HCT116 (cell line): ENCODE data around the gene ZNF154.

Source experiments
- CTCF ChIP-seq, 3 experiments: fragments of 200-600 bp in 1 of 3; sonication (generic) in 1 of 3; IDR thresholded peaks in 2 of 3; conservative IDR thresholded peaks in 1 of 3; 2 replicates each; pipeline ENCODE4 v1.5.1; 2012 to 2017; ENCODE audit warnings: low read depth in 2 of 3, low read length in 2 of 3, antibody characterized with exemption in 1 of 3, borderline replicate concordance in 1 of 3, control low read depth in 1 of 3, mild to moderate bottlenecking in 1 of 3, mixed read lengths in 1 of 3, mixed run types in 1 of 3, moderate library complexity in 1 of 3; ENCODE audit not compliant: insufficient read depth in 1 of 3
- JUND ChIP-seq: IDR thresholded peaks from 2 replicates; pipeline ENCODE4 v1.6.1; 2012
- MAX ChIP-seq: IDR thresholded peaks from 2 replicates; pipeline ENCODE4 v1.6.1; 2012
- POLR2A ChIP-seq: IDR thresholded peaks from 2 replicates; pipeline ENCODE4 v1.7.0; 2011; ENCODE audit warnings: borderline replicate concordance; ENCODE audit not compliant: insufficient read depth, insufficient read length; ENCODE audit errors: extremely low read depth
- POLR2AphosphoS5 ChIP-seq: IDR thresholded peaks from 2 replicates; pipeline ENCODE4 v1.6.1; 2011; ENCODE audit warnings: mild to moderate bottlenecking, low read depth, low read length, moderate library complexity

GRCh38 chr19:57665261-57665806, 43.7 kb downstream of the ZNF154 start:
- TF ChIP-seq CTCF (IDR thresholded peaks at IDR 0.05 in 2 of 3, conservative IDR thresholded peaks at IDR 0.05 in 1 of 3; ENCODE audit: borderline replicate concordance in 1 of 3, insufficient read depth in 1 of 3, low read depth in 2 of 3, low read length in 2 of 3) (no peak), MAX (no peak), POLR2A (no peak), JUND (no peak), POLR2AphosphoS5 (no peak)
